ENCODE results near the gene CDC42BPG. TPM values are rescaled to one million over a fixed set of nuclear protein-coding genes. Genes with fewer than 3 reads are reported as not detected.

Gene CDC42BPG
- total and polyA plus RNA-seq, 5 donors, result 0.36 to 2.3 (median 0.71) TPM

- Histone ChIP-seq H3K27me3 (ENCODE audit: control insufficient read depth, insufficient read depth) (no peaks in the 10 kb centered on the region), H3K27ac (ENCODE audit: low read length) (peak within 1 kb of the TSS; percentile 95), H3K9me3 (ENCODE audit: control insufficient read depth, low read length) (no peaks in the 10 kb centered on the region), H3K4me3 (ENCODE audit: low read length) (peak within 1 kb of the TSS; percentile 65), H3K4me1 (ENCODE audit: control insufficient read depth, insufficient read depth, low read length) (peaks cover 3% of the 10 kb centered on the region)
- intact Hi-C loops (cut with DNase I), result no loop called here
- DNase-seq (peak; percentile 99 to 100 (median 99)), ATAC-seq (peak; percentile 94 to 95)
- WGBS, result under 1% methylated on average over 75 of the region's 75 CpGs
Measured at GRCh38 chr11:64878494-64879243, 34.2 kb upstream of the CDC42BPG start, which contains the start of gene EHD1. TSS of gene EHD1 (minus strand) at chr11:64878621. CDS start at chr11:64878464, 157 bp downstream.

- peak overlapping the region; percentile 65 for H3K4me3 ChIP-seq (ENCODE audit: low read length)
- ATAC-seq, result peak; percentile 38 to 44
- WGBS, result 0% methylated on average over 21 of the region's 21 CpGs
- intact Hi-C loops (cut with DNase I), result no loop called here
- no peaks in the 10 kb centered on the region for H3K9me3 ChIP-seq (ENCODE audit: control insufficient read depth, low read length)
- H3K27ac ChIP-seq (ENCODE audit: low read length), result peak overlapping the region; percentile 78
- H3K27me3 ChIP-seq (ENCODE audit: control insufficient read depth, insufficient read depth), result no peaks in the 10 kb centered on the region
- no peak for DNase-seq
- H3K4me1 ChIP-seq (ENCODE audit: control insufficient read depth, insufficient read depth, low read length), result peaks cover 3% of the 10 kb centered on the region
Measured at GRCh38 chr11:64878223-64878493, 33.7 kb upstream of the CDC42BPG start.

GRCh38 chr11:64877390-64878222 is 33.2 kb upstream of the CDC42BPG start:
- H3K27ac ChIP-seq (ENCODE audit: low read length), result peak overlapping the region; percentile 78
- H3K9me3 ChIP-seq (ENCODE audit: control insufficient read depth, low read length), result no peaks in the 10 kb centered on the region
- DNase-seq (peak in 2 of 3 donors; percentile 54 to 84), ATAC-seq (peak in 1 of 2 donors; percentile 22)
- intact Hi-C loops (cut with DNase I), result no loop called here
- peaks cover 3% of the 10 kb centered on the region for H3K4me1 ChIP-seq (ENCODE audit: control insufficient read depth, insufficient read depth, low read length)
- H3K4me3 ChIP-seq (ENCODE audit: low read length), result peak overlapping the region; percentile 65
- no peaks in the 10 kb centered on the region for H3K27me3 ChIP-seq (ENCODE audit: control insufficient read depth, insufficient read depth)
- whole genome bisulfite sequencing, result under 1% methylated on average over 41 of the region's 41 CpGs

GRCh38 chr11:64876835-64877341 is 32.4 kb upstream of the CDC42BPG start:
- peaks cover 3% of the 10 kb centered on the region for H3K4me1 ChIP-seq (ENCODE audit: control insufficient read depth, insufficient read depth, low read length)
- peak overlapping the region; percentile 78 for H3K27ac ChIP-seq (ENCODE audit: low read length)
- no peaks in the 10 kb centered on the region for H3K27me3 ChIP-seq (ENCODE audit: control insufficient read depth, insufficient read depth)
- no peaks in the 10 kb centered on the region for H3K9me3 ChIP-seq (ENCODE audit: control insufficient read depth, low read length)
- H3K4me3 ChIP-seq (ENCODE audit: low read length), result peak overlapping the region; percentile 65
- 18% methylated on average over 14 of the region's 14 CpGs for WGBS
- ATAC-seq (no peak), DNase-seq (no peak)
- intact Hi-C loops (cut with DNase I), result no loop called here

GRCh38 chr11:64876229-64876750 is 31.8 kb upstream of the CDC42BPG start:
- intact Hi-C loops (cut with DNase I), result no loop called here
- no peaks in the 10 kb centered on the region for H3K9me3 ChIP-seq (ENCODE audit: control insufficient read depth, low read length)
- DNase-seq (peak in 1 of 3 donors; percentile 42), ATAC-seq (no peak)
- H3K27ac ChIP-seq (ENCODE audit: low read length), result peak overlapping the region; percentile 78
- peak overlapping the region; percentile 65 for H3K4me3 ChIP-seq (ENCODE audit: low read length)
- peaks cover 8% of the 10 kb centered on the region for H3K4me1 ChIP-seq (ENCODE audit: control insufficient read depth, insufficient read depth, low read length)
- H3K27me3 ChIP-seq (ENCODE audit: control insufficient read depth, insufficient read depth), result no peaks in the 10 kb centered on the region
- 37% methylated on average over 11 of the region's 11 CpGs for WGBS

- no peaks in the 10 kb centered on the region for H3K9me3 ChIP-seq (ENCODE audit: control insufficient read depth, low read length)
- peaks cover 14% of the 10 kb centered on the region for H3K4me1 ChIP-seq (ENCODE audit: control insufficient read depth, insufficient read depth, low read length)
- 69% methylated on average over 17 of the region's 17 CpGs for WGBS
- peak overlapping the region; percentile 65 for H3K4me3 ChIP-seq (ENCODE audit: low read length)
- no peak overlapping the region for H3K27ac ChIP-seq (ENCODE audit: low read length)
- ATAC-seq (no peak), DNase-seq (peak in 1 of 3 donors; percentile 69)
- no peaks in the 10 kb centered on the region for H3K27me3 ChIP-seq (ENCODE audit: control insufficient read depth, insufficient read depth)
- intact Hi-C loops (cut with DNase I), result no loop called here
Measured at GRCh38 chr11:64875369-64876228, 31.1 kb upstream of the CDC42BPG start.

GRCh38 chr11:64874308-64875240 is 30.1 kb upstream of the CDC42BPG start:
- DNase-seq, result peak in 1 of 3 donors; percentile 52
- WGBS, result 66% methylated on average over 29 of the region's 29 CpGs
- peaks cover 24% of the 10 kb centered on the region for H3K4me1 ChIP-seq (ENCODE audit: control insufficient read depth, insufficient read depth, low read length)
- no peaks in the 10 kb centered on the region for H3K27me3 ChIP-seq (ENCODE audit: control insufficient read depth, insufficient read depth)
- intact Hi-C loops (cut with DNase I), result no loop called here
- no peak overlapping the region for H3K4me3 ChIP-seq (ENCODE audit: low read length)
- ATAC-seq, result no peak
- no peak overlapping the region for H3K27ac ChIP-seq (ENCODE audit: low read length)
- no peaks in the 10 kb centered on the region for H3K9me3 ChIP-seq (ENCODE audit: control insufficient read depth, low read length)

- H3K4me3 ChIP-seq (ENCODE audit: low read length), result no peak overlapping the region
- H3K27me3 ChIP-seq (ENCODE audit: control insufficient read depth, insufficient read depth), result no peaks in the 10 kb centered on the region
- peaks cover 30% of the 10 kb centered on the region for H3K4me1 ChIP-seq (ENCODE audit: control insufficient read depth, insufficient read depth, low read length)
- no peak overlapping the region for H3K27ac ChIP-seq (ENCODE audit: low read length)
- no peak for ATAC-seq
- intact Hi-C loops (cut with DNase I), result no loop called here
- H3K9me3 ChIP-seq (ENCODE audit: control insufficient read depth, low read length), result no peaks in the 10 kb centered on the region
- 87% methylated on average over 8 of the region's 8 CpGs for WGBS
- no peak for DNase-seq
Measured at GRCh38 chr11:64872790-64873488, 28.5 kb upstream of the CDC42BPG start.

- 41% methylated on average over 3 of the region's 3 CpGs for WGBS
- H3K27ac ChIP-seq (ENCODE audit: low read length), result peak overlapping the region; percentile 90
- intact Hi-C loops (cut with DNase I), result no loop called here
- no peak overlapping the region for H3K4me3 ChIP-seq (ENCODE audit: low read length)
- no peaks in the 10 kb centered on the region for H3K9me3 ChIP-seq (ENCODE audit: control insufficient read depth, low read length)
- no peak for ATAC-seq
- peak in 1 of 3 donors; percentile 41 for DNase-seq
- no peaks in the 10 kb centered on the region for H3K27me3 ChIP-seq (ENCODE audit: control insufficient read depth, insufficient read depth)
- peaks cover 30% of the 10 kb centered on the region for H3K4me1 ChIP-seq (ENCODE audit: control insufficient read depth, insufficient read depth, low read length)
Measured at GRCh38 chr11:64871492-64871891, 27.0 kb upstream of the CDC42BPG start.

All from right cardiac atrium (tissue), 5 donors.